GM19372 (cell line): ENCODE results near the gene NCOA5.

Experiments used
- ATAC-seq: cut with Tn5 transposase; IDR thresholded peaks from one replicate; pipeline ENCODE4 v1.9.1; 2021; ENCODE audit warnings: mild to moderate bottlenecking, low read depth, moderate library complexity; ENCODE audit not compliant: unreplicated experiment

The NCOA5 gene

DNA sequence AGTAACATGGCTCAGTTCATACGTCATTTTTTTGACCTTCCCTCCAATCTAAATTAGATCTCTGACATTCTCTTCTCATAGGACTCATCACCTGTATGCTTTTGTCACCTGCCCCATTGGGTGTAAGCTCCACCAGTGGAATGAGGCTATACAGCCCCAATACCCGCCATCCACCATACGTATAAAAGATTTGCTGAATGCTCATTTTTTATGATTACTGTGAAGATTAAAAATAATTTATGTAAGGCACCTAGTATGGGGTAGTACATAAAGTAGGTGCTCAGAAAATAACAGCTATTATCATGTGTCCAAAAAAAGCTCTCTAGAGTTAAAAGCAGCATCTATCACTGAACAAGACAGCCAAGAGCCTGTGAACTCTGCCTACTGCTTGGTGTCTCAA is 24.1 kb downstream of the NCOA5 start:
- ATAC-seq: no peak

GRCh38 chr20:46065006-46065405 is 24.8 kb downstream of the NCOA5 start:
- ATAC-seq: no peak

- ATAC-seq: no peak
Measured at GRCh38 chr20:46063652-46064054, 26.1 kb downstream of the NCOA5 start.

GRCh38 chr20:46063151-46063550 is 26.6 kb downstream of the NCOA5 start:
- no peak for ATAC-seq

DNA sequence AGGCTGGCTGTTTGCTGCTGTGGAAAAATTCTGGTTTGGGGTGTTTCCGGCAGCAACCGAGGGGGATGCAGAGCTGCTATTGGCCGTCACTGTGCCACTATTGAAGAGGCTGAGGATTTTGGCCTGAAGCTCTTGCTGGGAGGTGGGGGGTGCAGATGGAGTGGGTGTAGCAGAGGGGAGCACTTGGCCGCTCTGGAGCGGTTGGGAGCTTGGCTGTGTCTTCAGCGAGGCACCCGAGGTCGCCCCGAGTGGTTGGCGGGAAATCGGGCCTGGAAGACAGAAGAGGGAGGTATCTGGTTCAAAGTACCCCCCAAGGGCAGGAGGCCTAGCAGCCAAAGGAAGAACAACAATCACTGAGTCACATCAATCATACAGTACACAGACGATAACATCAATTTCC is 27.1 kb downstream of the NCOA5 start:
- ATAC-seq: no peak

DNA sequence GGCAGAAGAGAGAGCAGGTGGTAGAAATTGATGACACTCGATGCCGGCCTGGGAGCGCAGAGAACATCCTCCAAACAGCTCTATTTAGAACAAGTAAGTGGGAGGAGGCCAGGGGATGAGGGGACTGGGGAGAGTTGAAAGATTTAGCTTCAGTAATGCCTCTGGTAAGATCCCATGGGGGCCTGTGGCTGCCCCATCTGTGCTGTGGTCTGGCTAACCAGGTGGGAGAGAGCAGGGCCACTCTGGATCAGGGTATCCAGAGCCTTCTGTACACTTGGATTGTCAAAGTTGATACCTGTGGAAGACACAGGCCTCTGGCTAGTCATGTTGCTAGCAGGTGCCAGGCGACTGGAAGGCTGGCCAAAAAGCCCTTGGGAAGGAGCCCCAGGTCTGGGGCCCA is 27.6 kb downstream of the NCOA5 start:
- no peak for ATAC-seq

GRCh38 chr20:46060975-46061374 is 28.8 kb downstream of the NCOA5 start:
- no peak for ATAC-seq

DNA sequence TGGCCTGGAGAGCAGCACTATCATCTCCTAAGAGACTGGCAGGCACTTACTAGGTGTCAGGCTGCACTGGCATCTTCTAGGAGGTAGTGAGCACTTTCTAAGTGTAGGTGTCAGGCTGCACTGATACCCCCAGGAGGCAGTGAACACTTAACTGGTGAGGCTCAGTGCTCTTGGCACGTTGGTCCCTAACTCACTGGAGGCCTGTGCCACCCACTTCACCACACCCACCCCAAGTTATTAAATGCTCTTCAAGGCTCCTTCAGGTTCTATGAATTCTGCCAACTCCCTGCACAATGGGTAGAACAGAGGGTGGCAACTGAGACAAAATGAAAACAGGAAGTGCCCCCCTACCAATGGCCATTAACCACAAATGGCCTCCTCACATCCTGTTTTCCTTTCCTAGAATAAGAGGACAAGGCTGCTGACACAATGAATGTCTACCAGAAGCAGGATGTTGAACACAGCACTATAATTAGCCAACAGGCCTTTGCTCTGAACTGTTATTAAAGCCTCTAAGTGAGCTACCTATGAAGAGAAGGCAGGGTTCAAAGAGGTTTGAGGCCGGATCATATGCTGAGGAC is 29.4 kb downstream of the NCOA5 start:
- ATAC-seq: no peak

DNA sequence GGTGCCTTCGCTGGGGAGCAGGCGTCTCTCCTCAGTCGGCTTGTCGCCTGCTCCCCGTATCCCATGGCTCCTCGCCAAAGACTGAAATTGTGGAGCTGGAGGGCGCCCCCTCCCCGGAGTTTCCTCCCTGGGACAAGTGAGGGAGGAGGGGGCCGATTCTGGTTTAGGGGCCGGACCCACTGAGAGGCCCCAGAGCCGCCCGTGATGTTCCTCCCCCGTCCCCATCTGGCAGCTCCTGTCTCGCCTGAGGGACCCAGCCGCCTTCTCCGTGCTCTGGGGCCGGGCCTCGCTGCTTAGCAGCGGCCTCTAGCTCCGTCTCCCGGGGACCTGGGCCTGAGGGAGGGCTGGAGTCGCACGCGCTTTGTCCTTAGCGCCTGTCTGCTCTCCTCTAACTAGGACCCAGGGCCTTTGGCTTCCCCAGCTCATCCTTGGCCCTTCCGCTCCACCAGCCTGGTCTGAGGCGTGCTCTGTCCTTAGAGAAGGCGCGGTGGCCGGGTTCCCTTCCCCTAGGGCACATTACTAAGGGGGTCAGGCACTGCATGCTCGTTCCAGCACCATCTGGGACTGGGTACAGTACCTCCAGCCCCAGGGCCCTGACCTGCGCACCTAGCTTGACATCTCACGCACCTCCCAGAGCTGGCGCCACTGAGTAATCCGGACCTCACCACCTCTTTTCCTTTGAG is 31.0 kb downstream of the NCOA5 start:
- no peak for ATAC-seq

DNA sequence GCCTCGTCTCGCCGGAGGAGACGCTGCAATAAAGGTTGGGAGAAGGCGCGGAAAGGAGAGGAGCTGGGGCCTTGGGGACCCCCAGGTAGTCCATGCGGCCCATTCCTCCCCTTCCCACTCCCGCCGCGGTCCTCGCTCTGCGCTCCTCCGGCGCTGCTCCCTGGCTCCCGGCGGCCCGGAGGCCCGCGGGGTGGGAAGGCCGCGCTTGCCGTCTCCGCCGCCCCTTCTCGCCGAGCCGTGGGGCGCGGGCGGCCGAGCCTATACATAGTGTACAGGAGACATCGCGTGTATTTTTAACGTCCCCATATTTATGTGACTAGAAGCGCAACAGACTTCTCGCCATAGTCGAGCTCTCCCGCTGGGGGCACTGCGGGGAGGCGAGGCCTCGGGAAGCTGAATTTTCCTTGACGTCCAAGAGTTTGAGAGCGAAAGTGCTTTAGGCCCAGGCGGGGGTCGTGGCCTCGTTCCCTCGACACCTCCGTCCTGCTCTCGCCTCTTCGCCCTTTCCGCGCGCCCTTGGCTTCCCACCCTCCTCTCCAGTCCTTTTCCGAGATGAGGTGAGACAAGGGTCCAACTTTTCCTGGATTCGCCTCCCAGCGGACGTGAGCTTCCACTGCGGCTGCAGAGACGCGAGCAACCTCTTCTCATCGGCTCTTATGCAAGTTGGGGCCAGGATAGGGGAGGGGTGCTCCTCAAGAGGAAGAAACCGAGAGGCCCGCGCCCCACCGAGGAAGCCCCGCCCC is 31.7 kb downstream of the NCOA5 start:
- no peak for ATAC-seq

GRCh38 chr20:46056970-46057855 is 32.5 kb downstream of the NCOA5 start:
- ATAC-seq: no peak

GRCh38 chr20:46056027-46056833 is 33.5 kb downstream of the NCOA5 start:
- no peak for ATAC-seq

GRCh38 chr20:46055269-46055668 is 34.5 kb downstream of the NCOA5 start:
- no peak for ATAC-seq

- ATAC-seq: no peak
Measured at GRCh38 chr20:46054606-46055005, 35.2 kb downstream of the NCOA5 start.

GRCh38 chr20:46053416-46053815 is 36.3 kb downstream of the NCOA5 start:
- ATAC-seq: no peak

GRCh38 chr20:46051556-46052308 is 38.0 kb downstream of the NCOA5 start:
- ATAC-seq: no peak

DNA sequence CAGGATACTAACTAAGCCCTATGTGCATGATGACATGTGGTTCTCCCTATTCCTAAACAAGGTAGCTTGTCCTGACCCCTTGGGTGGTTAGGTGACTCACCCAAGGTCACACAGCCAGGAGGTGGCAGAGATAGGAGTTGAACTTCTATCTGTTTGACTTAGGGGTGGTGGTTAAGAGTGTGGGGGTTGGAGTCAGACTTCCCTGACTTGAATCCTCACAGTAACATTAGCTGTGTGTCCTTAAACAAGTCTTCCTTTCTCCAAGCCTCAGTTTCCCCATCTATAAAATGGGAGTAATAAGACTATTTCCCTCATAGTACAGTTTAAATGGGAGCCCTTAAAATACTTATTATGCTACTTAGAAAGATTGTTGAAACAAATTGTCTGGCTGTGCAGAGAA is 38.9 kb downstream of the NCOA5 start:
- no peak for ATAC-seq

DNA sequence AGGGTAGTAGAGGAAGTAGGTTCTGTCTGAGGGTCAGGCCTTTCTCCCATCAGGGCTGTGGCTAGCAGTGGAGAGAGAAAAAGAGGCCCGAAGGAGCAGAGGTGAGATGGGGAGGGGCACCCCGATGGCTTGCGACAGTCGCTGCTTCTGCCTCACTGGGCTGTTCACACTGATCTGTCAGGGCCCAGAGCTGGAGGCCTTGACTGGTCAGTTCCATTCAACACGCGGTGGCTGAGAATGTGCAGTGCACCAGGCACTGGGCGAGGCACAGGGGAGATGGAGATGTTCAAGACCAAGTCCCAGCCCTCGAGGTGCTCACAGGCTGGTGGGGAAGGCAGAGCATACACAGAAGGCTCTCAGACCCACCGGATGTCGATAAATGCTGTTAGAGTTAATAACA is 39.3 kb downstream of the NCOA5 start:
- no peak for ATAC-seq

DNA sequence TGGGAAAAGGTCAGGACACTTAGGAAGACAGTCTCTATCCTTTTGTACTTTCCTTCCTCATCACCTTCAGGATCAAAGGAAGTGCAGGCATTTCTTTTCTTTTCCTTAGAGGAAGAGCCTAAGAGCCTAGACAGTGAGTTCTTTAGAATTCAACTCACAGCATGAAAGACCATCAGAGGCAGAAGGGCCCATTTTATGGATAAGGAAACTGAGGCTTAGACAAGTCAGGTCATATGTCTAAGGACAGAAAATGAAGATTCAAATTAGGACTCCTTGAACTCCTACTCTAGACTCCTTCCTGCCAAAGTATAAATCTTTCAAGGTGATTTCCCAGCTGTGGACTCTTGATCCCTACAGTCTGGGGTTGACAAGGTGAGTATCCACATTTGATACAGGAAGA is 39.9 kb downstream of the NCOA5 start:
- ATAC-seq: no peak
